OCI-LY1 (cell line): ENCODE data around the gene PKNOX2.

Experiments used
- H2AFZ ChIP-seq: fragments of 200-600 bp; sonication (generic), shearing (Covaris generic); 2 replicates; pipeline ENCODE4 v1.6.0; 2014; ENCODE audit warnings: antibody characterized with exemption, mild to moderate bottlenecking, low read length
- H3F3A ChIP-seq: fragments of 200-600 bp; sonication (generic), shearing (Covaris generic); 2 replicates; pipeline ENCODE4 v1.6.0; 2014; ENCODE audit warnings: mild to moderate bottlenecking, antibody characterized with exemption, low read length, moderate library complexity; ENCODE audit not compliant: insufficient read depth
- H3K27ac ChIP-seq: fragments of 200-600 bp; sonication (generic); 2 replicates; pipeline ENCODE4 v1.5.1; 2014; ENCODE audit warnings: low read length, mixed run types, mild to moderate bottlenecking, low read depth; ENCODE audit not compliant: poor library complexity, severe bottlenecking
- H3K27me3 ChIP-seq: fragments of 200-600 bp; sonication (generic); 2 replicates; pipeline ENCODE4 v1.6.0; 2014; ENCODE audit warnings: antibody characterized with exemption, mild to moderate bottlenecking, low read length, moderate library complexity; ENCODE audit not compliant: insufficient read depth
- H3K36me3 ChIP-seq: fragments of 200-600 bp; sonication (generic); 2 replicates; pipeline ENCODE4 v1.6.1; 2014; ENCODE audit warnings: mild to moderate bottlenecking, antibody characterized with exemption, low read length, moderate library complexity, mixed read lengths; ENCODE audit not compliant: insufficient read depth
- H3K4me1 ChIP-seq: fragments of 200-600 bp; sonication (generic); 2 replicates; pipeline ENCODE4 v1.5.1; 2014; ENCODE audit warnings: mild to moderate bottlenecking, low read length, moderate library complexity; ENCODE audit not compliant: insufficient read depth, severe bottlenecking
- H3K4me2 ChIP-seq: fragments of 200-600 bp; sonication (generic), shearing (Covaris generic); 2 replicates; pipeline ENCODE4 v1.6.1; 2014; ENCODE audit warnings: low read length
- H3K4me3 ChIP-seq: fragments of 200-600 bp; sonication (generic); 2 replicates; pipeline ENCODE4 v1.5.1; 2014; ENCODE audit warnings: low read length, low read depth, mild to moderate bottlenecking, mixed read lengths; ENCODE audit not compliant: poor library complexity, severe bottlenecking
- H3K79me2 ChIP-seq: fragments of 200-600 bp; shearing (Covaris generic); 2 replicates; pipeline ENCODE4 v1.6.1; 2016; ENCODE audit warnings: mixed run types, low read length, mixed read lengths; ENCODE audit not compliant: insufficient read depth
- H3K9ac ChIP-seq: fragments of 200-600 bp; sonication (generic), shearing (Covaris generic); 2 replicates; pipeline ENCODE4 v1.6.1; 2014; ENCODE audit warnings: mild to moderate bottlenecking, low read length, mixed read lengths
- H3K9me2 ChIP-seq: fragments of 200-600 bp; sonication (generic), shearing (Covaris generic); 2 replicates; pipeline ENCODE4 v1.6.1; 2014; ENCODE audit warnings: low read depth, mild to moderate bottlenecking, low read length, mixed read lengths
- H3K9me3 ChIP-seq: fragments of 200-600 bp; shearing (Covaris generic); 2 replicates; pipeline ENCODE4 v1.6.1; 2014; ENCODE audit warnings: low read length, mixed read lengths
- H4K20me1 ChIP-seq: fragments of 200-600 bp; sonication (generic), shearing (Covaris generic); 2 replicates; pipeline ENCODE4 v1.6.0; 2016; ENCODE audit warnings: mild to moderate bottlenecking, low read length; ENCODE audit not compliant: insufficient read depth
- EZH2 ChIP-seq: fragments of 200-600 bp; sonication (generic), shearing (Covaris generic); IDR thresholded peaks from 2 replicates; pipeline ENCODE4 v1.8.0; 2017; ENCODE audit warnings: borderline replicate concordance, mixed run types, mild to moderate bottlenecking, antibody characterized with exemption, low read length, moderate library complexity, mixed read lengths
- TF ChIP-seq, protein P1 (sequence below): fragments of 200-600 bp; sonication (generic), shearing (Covaris generic); IDR thresholded peaks from 2 replicates; pipeline ENCODE4 v1.5.1; 2017; ENCODE audit warnings: mild to moderate bottlenecking, antibody characterized with exemption, low read length, moderate library complexity, mixed read lengths

Gene PKNOX2

DNA sequence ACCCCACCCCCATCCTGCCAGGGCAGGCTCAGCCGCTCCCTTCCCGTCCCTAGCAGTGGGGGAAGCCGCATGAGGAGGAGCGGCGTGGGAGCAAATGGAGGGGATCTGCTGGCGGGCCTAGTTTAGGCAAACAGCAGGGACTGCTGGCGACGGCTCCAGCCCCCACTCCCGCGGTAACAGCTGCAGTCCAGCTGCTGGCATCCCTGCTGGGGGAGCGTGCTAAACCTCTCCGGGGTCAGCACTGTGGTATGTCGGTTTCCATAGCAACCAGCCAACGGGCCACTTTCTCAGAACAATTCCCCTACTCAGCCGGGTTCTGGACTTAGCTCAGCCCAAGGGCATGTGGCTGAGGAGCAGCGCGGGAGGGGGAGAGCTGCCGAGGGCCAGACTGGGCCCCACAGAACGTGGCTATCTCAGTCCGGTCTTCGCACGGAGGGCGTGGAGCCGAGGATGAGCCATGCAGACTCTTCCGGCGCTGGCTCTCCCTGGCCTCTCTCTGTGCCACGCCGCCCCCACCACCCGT, 98.8 kb downstream of the PKNOX2 start:
- Histone ChIP-seq H3K9ac (no peak overlapping the region), H2AFZ (no peak overlapping the region), H3K27ac (no peak overlapping the region), H3K9me2 (no peaks in the 10 kb centered on the region), H3K9me3 (no peaks in the 10 kb centered on the region), H3K4me3 (no peak overlapping the region), H4K20me1 (no peaks in the 10 kb centered on the region), H3K4me2 (no peak overlapping the region), H3K36me3 (no peaks in the 10 kb centered on the region), H3K4me1 (no peaks in the 10 kb centered on the region), H3K27me3 (no peaks in the 10 kb centered on the region), H3F3A (no peaks in the 10 kb centered on the region), H3K79me2 (no peaks in the 10 kb centered on the region)
- TF ChIP-seq, protein P1, sequence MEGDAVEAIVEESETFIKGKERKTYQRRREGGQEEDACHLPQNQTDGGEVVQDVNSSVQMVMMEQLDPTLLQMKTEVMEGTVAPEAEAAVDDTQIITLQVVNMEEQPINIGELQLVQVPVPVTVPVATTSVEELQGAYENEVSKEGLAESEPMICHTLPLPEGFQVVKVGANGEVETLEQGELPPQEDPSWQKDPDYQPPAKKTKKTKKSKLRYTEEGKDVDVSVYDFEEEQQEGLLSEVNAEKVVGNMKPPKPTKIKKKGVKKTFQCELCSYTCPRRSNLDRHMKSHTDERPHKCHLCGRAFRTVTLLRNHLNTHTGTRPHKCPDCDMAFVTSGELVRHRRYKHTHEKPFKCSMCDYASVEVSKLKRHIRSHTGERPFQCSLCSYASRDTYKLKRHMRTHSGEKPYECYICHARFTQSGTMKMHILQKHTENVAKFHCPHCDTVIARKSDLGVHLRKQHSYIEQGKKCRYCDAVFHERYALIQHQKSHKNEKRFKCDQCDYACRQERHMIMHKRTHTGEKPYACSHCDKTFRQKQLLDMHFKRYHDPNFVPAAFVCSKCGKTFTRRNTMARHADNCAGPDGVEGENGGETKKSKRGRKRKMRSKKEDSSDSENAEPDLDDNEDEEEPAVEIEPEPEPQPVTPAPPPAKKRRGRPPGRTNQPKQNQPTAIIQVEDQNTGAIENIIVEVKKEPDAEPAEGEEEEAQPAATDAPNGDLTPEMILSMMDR, result no peak
- no peak for TF ChIP-seq EZH2

DNA sequence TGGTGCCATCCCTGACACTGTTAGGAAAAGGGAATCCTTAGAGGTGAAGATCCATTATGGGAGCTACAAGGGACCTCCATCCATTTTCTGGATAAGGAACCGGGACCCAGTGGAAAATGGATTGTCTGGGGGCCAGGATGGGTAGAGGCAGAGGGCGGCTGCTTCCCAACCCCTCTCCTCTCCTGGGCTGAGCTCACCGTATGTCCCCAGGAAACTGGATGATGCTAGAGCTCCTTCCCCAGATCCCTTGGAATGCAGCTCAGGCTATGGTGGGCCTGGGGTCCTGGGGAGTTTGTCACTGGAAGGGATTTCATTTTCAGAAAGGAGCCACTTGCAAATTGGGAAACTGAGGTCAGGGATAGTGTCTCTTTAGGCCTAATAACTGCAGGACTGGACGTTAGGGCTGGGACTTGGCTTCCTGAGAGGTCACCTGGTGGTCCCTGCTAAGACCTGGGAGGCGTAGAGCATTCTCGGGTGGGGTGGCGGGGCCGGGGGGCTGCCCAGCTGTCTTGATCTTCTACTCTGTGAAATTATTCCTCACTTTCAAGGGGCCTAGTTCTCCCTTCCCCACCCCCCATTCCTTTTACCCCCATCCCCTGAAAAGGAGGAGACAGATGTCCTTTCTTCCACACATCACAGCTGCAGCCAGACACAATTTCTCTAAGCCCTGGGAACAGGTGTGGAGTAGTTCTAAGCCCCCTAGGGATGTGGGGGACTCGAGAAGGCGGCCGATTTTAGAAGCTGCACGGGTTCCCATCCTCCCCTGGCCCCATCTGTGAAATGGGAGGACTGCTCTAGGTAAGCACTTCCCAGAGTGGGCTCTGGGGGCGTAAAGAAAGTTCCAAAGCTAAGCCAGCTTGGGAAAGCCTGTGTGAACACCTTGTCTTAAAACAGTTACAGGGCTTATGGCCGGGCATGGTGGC, 99.8 kb downstream of the PKNOX2 start:
- H3K27me3 ChIP-seq, result no peaks in the 10 kb centered on the region
- H3K27ac ChIP-seq, result no peak overlapping the region
- H2AFZ ChIP-seq, result no peak overlapping the region
- no peaks in the 10 kb centered on the region for H3K79me2 ChIP-seq
- H3F3A ChIP-seq, result no peaks in the 10 kb centered on the region
- no peaks in the 10 kb centered on the region for H3K36me3 ChIP-seq
- no peaks in the 10 kb centered on the region for H3K4me1 ChIP-seq
- no peaks in the 10 kb centered on the region for H3K9me2 ChIP-seq
- H4K20me1 ChIP-seq, result no peaks in the 10 kb centered on the region
- H3K4me3 ChIP-seq, result no peak overlapping the region
- TF ChIP-seq EZH2, result no peak
- TF ChIP-seq, protein P1, result no peak
- no peaks in the 10 kb centered on the region for H3K9me3 ChIP-seq
- no peak overlapping the region for H3K9ac ChIP-seq
- H3K4me2 ChIP-seq, result no peak overlapping the region

DNA sequence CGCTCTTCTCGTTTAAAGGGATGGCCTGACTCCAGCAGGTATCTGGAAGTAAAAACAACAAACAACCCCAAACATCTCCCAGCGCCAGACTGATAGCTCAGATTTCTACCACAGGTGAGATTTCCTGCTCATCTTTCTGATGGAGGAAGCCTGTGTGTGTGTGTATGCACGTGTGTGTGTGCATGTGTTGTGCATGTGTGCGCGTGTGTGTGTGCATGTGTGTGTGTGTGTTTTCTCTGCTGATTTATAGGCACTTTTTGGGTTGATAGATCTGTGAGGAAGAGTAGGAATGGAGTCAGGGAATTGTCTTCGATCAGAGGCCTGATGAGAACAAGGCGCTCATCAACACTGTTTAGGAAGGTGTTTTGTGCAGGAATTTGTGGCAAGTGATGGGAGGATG, 103.0 kb downstream of the PKNOX2 start:
- Histone ChIP-seq H3K79me2 (no peaks in the 10 kb centered on the region), H2AFZ (no peak overlapping the region), H3K27me3 (no peaks in the 10 kb centered on the region), H3K9me2 (no peaks in the 10 kb centered on the region), H3K36me3 (no peaks in the 10 kb centered on the region), H3K4me1 (no peaks in the 10 kb centered on the region), H3K9ac (no peak overlapping the region), H3K4me2 (no peak overlapping the region), H4K20me1 (no peaks in the 10 kb centered on the region), H3K9me3 (no peaks in the 10 kb centered on the region), H3F3A (no peaks in the 10 kb centered on the region), H3K27ac (no peak overlapping the region), H3K4me3 (no peak overlapping the region)
- TF ChIP-seq, protein P1, result no peak
- no peak for TF ChIP-seq EZH2
